ENCODE data around the gene BCL3.
"Not testable (repeated sequence)": the region's sequence is repeated elsewhere in the genome, so short reads cannot be mapped to it uniquely, and the experiment has no call there.

Gene BCL3

GRCh38 chr19:44748426-44749254 is at the start of gene BCL3:
TSS of gene BCL3 (plus strand) at chr19:44748708. CDS start at chr19:44748791, 83 bp downstream.
- no peak for FAIRE-seq

DNA sequence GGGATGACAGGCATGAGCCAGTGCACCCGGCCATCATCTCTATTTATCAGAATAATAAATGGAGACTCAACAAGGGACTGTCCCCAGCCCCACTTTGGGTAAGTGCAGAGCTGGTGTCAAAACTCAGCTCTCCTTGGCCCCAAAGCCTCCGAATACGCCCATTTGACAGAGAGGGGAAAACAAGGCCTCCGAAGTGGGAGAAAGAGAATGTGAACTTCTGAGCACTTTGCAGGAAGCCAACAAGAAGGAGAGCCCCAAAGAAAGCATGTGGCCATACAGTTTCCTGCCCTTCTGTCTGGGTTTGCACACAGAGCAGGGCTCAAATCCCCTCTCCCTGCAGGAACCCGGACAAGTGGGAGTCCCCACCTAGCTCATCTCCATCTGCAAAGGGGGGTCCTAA is 48.0 kb upstream of the BCL3 start:
- FAIRE-seq = no peak

DNA sequence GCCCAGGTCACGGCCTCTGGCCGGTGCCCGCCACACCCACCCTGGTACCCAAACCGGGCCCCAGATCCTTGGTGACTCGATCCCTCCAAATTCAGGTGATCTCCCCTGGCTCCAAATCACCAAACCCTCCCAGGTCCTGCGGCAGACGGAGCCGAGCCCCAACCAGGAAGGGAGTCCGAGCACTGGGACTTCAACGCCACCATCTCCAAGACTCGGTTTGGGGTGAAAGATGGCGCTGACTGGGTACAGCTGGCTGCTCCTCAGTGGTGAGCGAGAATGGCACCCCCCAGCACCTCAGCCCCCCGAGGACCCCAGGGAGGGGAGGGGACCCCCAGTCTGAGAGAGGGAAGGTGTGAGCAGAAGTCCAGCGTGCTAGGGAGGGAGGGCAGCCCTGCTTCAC is 47.3 kb upstream of the BCL3 start:
- no peak for FAIRE-seq

DNA sequence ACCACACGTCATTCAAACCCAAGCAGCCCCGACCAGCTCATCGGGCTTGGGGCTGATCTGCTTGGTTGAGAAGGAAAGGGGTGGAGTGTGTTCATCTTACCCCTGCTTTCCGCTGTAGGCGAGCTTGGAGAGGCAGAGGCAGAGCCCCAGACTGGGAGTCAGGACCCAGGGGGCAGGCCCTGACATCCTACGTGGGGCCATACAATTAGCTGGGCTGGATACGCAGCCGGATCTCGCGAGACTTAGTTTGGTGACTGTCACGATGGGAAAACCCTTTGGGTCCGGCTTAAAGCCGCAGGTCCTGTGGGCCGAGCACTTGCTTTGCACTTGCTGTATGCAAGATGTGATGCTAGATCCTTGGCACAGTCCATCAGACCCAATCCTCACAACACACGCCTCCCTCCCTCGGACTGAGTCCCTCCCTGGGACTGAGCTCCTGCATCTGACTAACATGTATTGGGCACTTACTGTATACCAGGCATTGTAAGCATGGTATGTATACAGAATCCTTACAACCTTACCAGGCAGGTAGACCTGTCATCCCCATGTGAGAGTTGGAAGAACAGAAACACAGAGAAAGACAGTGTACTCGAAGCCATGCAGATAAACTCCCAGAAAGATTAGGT is 45.8 kb upstream of the BCL3 start:
- no peak for FAIRE-seq

- FAIRE-seq = no peak
Measured at GRCh38 chr19:44703336-44704078, 45.0 kb upstream of the BCL3 start.

DNA sequence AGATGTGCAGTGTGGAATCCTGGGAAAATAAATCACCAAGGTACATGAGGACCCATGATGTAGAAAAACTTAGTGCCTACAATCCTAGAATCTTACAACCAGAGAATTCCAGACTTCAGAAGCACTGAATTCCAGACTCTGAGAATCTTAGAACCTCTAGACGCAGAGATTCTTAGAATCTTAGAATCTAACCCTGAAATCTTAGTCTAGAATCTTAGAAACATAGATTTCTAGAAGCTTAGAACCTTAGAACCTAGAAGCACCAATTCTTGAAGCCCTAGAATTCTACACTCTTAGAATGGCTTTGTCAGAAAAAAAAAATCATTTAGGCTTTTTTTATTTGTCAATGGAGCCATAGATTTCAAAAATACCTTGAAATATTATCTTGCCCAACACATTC is 43.5 kb upstream of the BCL3 start:
- no peak for FAIRE-seq

- no peak for FAIRE-seq
Measured at GRCh38 chr19:44705502-44706010, 43.0 kb upstream of the BCL3 start.

DNA sequence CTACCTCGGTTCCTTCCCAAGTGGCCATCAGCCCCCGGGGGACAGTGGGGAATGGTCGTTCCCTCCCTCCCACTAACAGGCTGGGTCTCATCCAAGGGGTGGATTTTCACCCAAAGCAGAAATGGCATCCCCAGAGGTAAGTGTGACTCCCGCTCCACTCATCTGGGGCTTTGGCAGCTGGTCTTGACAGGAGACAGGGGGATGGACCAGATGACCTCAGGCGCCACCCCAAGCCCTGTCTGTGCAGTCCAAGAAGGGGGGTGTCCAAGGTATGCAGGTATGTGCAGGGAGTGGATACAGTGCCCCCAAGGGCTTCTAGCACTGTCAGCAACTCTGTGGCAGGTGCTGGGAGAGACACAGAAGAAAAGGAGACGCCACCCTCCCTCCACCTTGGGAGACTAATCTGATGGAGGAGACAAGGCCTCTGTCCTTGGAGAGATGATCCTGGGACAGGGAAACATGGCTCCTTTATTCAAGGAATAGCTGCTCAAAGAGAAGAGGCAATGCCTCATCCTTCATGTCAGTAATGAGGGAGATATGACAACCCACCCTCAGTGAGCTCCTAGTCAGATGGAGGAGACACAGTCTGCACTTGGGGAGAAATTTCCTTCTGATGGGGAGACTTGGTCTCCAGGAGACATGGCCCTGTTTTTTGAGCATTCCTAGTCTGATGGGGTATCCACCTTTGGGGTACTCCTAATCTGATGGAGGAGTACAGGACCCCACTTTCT is 41.8 kb upstream of the BCL3 start:
- no peak for FAIRE-seq

GRCh38 chr19:44707794-44708193 is 40.7 kb upstream of the BCL3 start:
- no peak for FAIRE-seq

- no peak for FAIRE-seq
Measured at GRCh38 chr19:44708940-44709339, 39.6 kb upstream of the BCL3 start.

DNA sequence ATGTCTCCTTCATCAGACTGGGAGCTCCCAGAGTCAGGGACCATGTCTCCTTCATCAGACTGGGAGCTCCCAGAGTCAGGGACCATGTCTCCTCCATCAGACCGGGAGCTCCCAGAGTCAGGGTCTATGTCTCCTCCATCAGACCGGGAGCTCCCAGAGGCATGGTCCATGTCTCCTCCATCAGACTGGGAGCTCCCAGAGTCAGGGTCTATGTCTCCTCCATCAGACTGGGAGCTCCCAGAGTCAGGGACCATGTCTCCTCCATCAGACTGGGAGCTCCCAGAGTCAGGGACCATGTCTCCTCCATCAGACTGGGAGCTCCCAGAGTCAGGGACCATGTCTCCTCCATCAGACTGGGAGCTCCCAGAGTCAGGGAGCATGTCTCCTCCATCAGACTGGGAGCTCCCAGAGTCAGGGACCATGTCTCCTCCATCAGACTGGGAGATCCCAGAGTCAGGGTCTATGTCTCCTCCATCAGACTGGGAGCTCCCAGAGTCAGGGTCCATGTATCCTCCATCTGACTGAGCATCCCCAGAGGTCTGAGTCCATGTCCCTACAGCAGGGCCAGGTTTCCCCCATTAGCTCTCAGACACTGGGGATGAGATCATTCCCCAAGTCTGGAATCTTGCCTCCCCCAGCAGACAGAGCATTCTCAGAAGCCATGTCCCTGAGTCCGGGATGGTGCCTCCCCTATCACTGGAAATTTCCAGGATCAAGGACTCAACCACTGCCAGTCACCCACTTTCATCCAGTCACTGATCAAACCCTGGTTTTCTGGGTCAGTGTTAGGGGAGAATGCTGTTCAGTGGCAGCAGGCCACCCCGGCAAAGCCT is 38.9 kb upstream of the BCL3 start:
- FAIRE-seq = not testable (repeated sequence)

DNA sequence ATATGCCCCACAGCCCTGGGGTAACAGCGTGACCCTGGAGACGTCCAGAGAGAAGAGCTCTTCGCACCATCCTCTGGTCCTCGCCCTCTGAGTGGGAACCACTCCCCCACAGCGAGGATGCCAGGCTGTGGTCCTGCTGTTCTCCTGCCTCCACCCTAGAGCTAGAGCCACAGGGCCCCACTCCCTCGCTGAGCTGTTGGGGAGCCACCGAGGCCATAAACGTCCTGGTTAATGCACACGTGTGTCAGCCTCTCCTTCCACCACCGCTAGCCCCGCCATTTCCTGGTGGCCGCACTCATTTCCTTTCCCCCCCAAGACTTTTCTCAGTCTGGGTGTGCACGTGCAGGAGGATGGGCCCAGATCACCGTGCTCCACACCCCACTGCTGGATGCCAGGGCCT is 38.0 kb upstream of the BCL3 start:
- no peak for FAIRE-seq

- no peak for FAIRE-seq
Measured at GRCh38 chr19:44712864-44713515, 35.5 kb upstream of the BCL3 start.

DNA sequence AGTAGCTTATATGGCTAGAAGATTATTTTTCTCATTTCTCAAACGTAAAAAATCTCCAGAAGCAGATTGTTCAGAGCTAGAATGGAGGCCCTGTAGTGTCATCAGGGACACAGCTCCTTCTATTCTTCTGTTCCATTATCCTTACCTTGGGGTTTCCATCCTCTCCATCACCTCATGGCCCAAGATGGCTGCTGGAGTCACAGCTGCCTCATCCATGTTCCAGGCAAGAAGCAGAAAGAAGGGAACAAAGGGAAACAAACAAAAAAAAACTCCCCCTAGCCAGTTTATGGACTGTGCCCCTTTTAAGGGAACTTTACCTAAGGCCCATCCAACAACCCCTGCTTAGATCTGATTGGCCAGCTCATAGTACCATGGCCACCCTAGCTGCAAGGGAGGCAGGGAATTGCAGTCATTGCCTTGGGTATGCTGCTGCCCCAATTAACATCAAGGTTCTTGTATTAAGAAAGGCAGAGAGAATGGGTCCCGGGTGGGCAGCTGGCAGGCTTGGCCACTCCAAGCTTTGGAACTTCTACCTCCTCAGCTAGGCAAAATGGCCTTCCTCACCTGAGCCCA is 33.8 kb upstream of the BCL3 start:
- no peak for FAIRE-seq

DNA sequence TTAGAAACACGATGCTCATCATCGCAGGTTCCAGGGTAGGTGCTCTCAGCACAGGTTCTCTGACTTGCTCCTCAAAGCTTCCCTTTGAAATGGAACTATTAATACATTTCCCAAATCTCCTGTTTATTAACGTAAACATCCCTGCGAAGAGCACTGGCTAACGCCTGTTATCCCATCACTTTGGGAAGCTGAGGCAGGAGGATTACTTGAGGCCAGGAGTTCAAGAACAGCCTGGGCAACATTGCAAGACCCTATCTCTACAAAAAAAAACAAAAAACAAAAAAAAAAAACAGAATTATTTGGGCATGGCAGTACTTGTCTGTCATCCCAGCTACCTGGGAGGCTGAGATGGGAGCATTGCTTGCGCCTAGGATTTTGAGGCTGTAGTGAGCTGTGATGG is 30.9 kb upstream of the BCL3 start:
- no peak for FAIRE-seq

DNA sequence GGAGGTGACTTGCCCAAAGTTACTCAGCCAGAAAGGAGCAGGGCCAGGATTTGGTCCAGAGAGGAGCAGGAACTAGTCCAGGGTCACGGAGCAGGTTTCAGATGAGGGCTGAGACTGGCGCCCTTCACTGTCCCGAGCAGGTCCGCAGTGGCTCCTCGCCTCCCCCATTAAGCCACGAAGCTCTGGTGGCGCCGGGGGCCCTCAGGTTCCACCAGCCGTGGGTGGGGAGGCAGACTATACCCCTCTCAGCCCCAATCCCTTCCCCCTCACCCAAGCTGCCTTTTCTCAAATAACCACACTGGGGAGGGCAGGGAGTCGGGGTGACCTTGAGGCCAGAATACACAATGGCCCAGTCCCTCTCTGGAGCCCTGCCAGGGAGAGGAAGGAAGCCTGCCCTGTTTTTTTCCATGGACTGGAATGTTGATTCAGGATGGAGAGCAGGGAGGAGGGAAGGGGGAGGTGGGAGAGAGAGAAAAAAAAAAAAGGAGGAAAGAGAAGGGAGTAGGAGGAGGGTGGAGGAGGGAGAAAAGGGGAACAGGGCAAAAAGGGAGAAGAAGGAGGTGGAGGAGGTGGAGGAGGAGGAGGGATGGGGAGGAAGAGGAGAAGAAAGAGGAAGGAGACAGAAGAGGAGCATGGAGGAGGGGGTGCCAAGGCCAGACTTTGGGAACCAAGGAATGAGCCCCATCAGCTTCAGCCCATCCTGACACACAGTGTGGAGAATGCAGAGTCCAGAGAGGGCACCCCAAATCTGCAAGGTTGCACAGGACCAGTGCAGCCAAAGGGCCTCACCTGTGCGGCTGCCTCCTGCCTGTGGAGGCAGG is 29.9 kb upstream of the BCL3 start:
- no peak for FAIRE-seq

- FAIRE-seq = no peak
Measured at GRCh38 chr19:44719262-44719701, 29.2 kb upstream of the BCL3 start.

GRCh38 chr19:44720396-44720795 is 28.1 kb upstream of the BCL3 start:
- not testable (repeated sequence) for FAIRE-seq

DNA sequence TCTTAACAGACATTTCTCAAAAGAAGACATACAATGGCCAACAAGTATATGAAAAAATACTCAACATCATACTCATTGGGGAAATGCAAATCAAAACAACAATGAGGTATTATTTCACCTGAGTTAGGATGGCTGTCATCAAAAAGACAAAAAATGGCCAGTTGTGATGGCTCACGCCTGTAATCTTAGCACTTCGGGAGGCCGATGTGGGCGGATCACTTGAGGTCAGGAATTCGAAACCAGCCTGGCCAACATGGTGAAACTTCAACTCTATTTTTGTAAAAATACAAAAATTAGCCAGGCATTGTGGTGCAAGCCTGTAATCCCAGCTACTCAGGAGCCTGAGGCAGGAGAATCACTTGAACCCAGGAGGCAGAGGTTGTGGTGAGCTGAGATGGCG is 27.6 kb upstream of the BCL3 start:
- no peak for FAIRE-seq

DNA sequence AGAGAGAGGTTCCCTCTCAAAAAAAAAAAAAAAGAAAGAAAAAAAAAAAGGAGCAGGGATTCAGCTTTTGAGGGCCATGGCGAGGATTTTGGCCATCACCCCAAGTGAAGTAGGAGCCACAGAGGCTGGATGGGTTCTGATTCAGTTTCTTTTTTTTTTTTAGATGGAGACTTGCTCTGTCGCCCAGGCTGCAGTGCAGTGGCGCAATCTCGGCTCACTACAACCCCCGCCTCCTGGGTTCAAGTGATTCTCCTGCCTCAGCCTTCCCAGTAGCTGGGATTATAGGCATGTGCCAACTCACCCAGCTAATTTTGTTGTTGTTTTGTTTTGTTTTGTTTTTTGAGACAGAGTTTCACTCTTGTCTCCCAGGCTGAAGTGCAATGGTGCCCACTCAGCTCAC is 27.1 kb upstream of the BCL3 start:
- FAIRE-seq = not testable (repeated sequence)
